PFSK-1 (cell line): ENCODE measurements around the gene ZPR1.

ENCODE experiments used
- FOXP2 ChIP-seq: optimal IDR thresholded peaks from 2 replicates; pipeline ENCODE3; 2011; ENCODE audit warnings: borderline replicate concordance, control low read depth, inconsistent platforms; ENCODE audit not compliant: insufficient read depth; ENCODE audit errors: extremely low read length, extremely low read depth
- POLR2AphosphoS5 ChIP-seq: IDR thresholded peaks from 2 replicates; pipeline ENCODE4 v1.6.1; 2012; ENCODE audit warnings: low read depth, mild to moderate bottlenecking, control low read depth, low read length, moderate library complexity
- SIN3A ChIP-seq: IDR thresholded peaks from 2 replicates; pipeline ENCODE4 v1.6.1; 2012; ENCODE audit warnings: mild to moderate bottlenecking, low read length, moderate library complexity, borderline replicate concordance; ENCODE audit not compliant: insufficient read depth
- TAF1 ChIP-seq: IDR thresholded peaks from 2 replicates; pipeline ENCODE4 v1.6.1; 2012; ENCODE audit warnings: low read length, control low read depth, borderline replicate concordance; ENCODE audit not compliant: insufficient read depth
- TF ChIP-seq, protein P1 (sequence below), 2 experiments: IDR thresholded peaks; 2 replicates each; pipeline versions ENCODE4 v1.6.1 to v1.8.0; 2011 to 2012; ENCODE audit warnings: low read depth in 2 of 2, low read length in 2 of 2, control low read depth in 1 of 2, inconsistent platforms in 1 of 2, mild to moderate bottlenecking in 1 of 2, moderate library complexity in 1 of 2; ENCODE audit not compliant: insufficient read depth in 1 of 2

The ZPR1 gene

DNA sequence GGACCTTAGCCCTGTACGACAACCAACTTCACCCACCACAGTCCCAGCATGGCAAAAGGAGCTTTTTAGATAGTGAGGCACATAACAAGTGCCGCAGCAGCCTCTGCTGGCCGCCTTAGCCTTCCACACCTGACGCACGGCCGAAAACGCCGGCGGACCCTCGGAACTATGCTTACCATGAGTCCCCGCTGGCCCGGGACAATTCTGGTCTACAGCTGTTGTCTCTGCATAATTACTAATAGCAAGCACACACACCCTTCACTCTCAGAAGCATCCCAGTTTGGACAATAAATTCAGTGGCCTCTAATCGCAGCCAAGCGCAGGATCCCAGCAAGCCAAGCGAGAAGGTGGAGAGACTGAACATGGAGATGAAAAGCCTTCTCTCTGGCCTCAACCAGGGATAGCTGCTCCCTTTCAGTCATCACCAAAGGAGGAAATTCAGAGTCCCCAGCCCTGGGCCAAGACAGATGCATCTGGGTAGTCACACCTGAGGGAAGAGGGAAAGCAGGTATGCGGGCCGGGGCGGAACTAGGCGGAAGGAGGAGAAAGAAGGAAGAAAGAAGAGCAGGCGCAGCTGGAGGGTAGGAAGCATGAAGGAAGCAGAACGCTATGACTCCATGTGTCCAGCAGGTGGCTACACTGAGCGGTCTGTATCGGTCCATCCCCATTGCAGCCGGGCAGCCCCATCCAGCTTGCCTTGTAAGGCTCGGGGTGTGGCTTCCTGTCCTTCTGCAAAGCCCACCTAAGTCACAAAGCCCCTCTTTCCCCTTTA is 55.4 kb downstream of the ZPR1 start:
- TF ChIP-seq, protein P1, sequence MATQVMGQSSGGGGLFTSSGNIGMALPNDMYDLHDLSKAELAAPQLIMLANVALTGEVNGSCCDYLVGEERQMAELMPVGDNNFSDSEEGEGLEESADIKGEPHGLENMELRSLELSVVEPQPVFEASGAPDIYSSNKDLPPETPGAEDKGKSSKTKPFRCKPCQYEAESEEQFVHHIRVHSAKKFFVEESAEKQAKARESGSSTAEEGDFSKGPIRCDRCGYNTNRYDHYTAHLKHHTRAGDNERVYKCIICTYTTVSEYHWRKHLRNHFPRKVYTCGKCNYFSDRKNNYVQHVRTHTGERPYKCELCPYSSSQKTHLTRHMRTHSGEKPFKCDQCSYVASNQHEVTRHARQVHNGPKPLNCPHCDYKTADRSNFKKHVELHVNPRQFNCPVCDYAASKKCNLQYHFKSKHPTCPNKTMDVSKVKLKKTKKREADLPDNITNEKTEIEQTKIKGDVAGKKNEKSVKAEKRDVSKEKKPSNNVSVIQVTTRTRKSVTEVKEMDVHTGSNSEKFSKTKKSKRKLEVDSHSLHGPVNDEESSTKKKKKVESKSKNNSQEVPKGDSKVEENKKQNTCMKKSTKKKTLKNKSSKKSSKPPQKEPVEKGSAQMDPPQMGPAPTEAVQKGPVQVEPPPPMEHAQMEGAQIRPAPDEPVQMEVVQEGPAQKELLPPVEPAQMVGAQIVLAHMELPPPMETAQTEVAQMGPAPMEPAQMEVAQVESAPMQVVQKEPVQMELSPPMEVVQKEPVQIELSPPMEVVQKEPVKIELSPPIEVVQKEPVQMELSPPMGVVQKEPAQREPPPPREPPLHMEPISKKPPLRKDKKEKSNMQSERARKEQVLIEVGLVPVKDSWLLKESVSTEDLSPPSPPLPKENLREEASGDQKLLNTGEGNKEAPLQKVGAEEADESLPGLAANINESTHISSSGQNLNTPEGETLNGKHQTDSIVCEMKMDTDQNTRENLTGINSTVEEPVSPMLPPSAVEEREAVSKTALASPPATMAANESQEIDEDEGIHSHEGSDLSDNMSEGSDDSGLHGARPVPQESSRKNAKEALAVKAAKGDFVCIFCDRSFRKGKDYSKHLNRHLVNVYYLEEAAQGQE (IDR thresholded peaks at IDR 0.05; ENCODE audit: insufficient read depth in 1 of 2, low read depth in 2 of 2, low read length in 2 of 2): no peak
- TF ChIP-seq TAF1: no peak
- TF ChIP-seq FOXP2: peak; percentile 44
- TF ChIP-seq POLR2AphosphoS5: no peak
- no peak for TF ChIP-seq SIN3A

DNA sequence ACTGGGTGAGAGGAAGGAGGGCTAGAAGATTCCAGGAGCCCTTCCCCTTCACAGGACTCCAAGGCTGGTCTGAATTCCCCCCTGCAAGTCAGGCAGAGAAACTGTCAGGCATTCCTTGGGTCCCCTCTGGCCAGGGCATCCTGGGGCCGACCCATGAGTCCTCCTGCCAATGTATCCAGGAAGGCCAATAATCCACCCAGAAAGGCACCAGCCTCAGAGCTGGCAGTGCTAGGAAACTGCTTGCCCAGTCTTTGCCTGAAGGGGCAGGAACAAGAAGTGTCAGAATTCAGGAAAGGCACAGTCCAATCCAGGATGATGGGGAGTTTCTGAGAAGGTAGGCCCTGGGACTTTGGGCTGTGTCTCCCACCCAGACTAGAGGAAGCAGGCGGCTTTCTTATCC is 56.0 kb downstream of the ZPR1 start:
- TF ChIP-seq FOXP2 (no peak), SIN3A (no peak), POLR2AphosphoS5 (no peak)
- TF ChIP-seq, protein P1 (IDR thresholded peaks at IDR 0.05; ENCODE audit: insufficient read depth in 1 of 2, low read depth in 2 of 2, low read length in 2 of 2): no peak

DNA sequence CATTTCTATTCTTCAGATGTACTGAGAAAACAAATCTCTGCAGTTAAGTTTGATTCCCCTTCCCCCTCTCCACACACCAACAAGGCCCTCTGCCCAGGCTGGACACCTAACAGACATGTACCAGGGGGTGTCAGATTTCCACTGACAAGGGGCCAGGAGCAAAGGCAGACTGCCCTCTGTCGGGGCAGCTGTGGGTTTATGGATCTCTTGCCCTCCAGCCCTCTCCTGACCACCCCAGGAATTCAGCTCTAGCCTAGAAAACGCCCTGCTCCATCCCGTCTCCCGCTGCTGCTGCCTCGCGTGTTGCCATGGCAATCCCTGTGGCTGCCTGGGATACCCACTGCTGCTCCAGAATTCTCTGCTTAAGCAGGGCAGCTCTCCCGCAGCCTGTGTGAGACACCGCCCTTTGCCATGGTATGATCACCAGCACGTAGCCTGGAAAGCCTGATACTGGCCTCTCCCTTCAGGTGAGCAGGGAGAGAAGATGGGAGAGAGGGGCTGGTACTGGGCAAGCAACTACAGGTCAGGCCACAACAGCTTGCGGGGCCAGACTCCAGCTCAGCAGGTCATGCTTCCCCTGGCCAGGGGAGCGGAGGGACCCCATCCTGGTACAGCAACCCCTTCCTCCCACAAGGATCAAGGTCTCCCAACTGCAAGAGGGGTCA is 56.6 kb downstream of the ZPR1 start:
- TF ChIP-seq, protein P1 (IDR thresholded peaks at IDR 0.05; ENCODE audit: insufficient read depth in 1 of 2, low read depth in 2 of 2, low read length in 2 of 2): no peak
- no peak for TF ChIP-seq FOXP2
- TF ChIP-seq POLR2AphosphoS5: no peak
- no peak for TF ChIP-seq SIN3A
- no peak for TF ChIP-seq TAF1

DNA sequence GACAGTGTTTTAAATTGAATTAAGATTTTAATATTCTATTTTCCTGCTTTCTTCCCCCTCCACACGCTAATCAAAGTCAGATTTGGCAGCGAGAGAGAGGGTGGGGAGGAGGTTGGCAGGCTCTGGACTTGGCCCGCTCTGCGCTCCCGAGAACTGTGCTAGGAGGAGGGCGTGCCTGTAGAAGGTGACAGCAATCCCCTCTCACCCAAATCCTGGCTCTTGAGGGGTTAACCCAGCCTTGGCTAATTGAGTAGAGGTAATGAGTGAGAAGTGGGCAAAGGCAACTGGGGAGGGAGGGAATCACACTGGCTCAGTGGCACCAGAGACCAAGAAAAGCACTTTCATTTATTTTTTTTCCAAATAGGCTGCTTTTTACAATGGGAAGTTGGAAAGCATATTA is 57.2 kb downstream of the ZPR1 start:
- TF ChIP-seq FOXP2 (no peak), SIN3A (no peak), POLR2AphosphoS5 (no peak), TAF1 (no peak)
- TF ChIP-seq, protein P1 (IDR thresholded peaks at IDR 0.05; ENCODE audit: insufficient read depth in 1 of 2, low read depth in 2 of 2, low read length in 2 of 2): no peak
